CD4-positive, alpha-beta T cell (primary cell): ENCODE results near the gene CXCR6. TPM values are rescaled to one million over a fixed set of nuclear protein-coding genes. Genes with fewer than 3 reads are reported as not detected.

Experiments used
- ATAC-seq: fragments of 200-7000 bp; cut with Tn5 transposase; one replicate; pipeline ENCODE4 v1.10.0; 2022; ENCODE audit warnings: mild to moderate bottlenecking; ENCODE audit not compliant: poor library complexity
- CTCF ChIA-PET: fragments of 350-600 bp; sonication (Branson Sonifier 250); formaldehyde crosslinking; loops from one replicate; lab custom pipeline; 2021; ENCODE audit warnings: antibody characterized with exemption, inconsistent platforms; lab: Charles Lee
- POLR2A ChIA-PET: fragments of 350-600 bp; sonication (Branson Sonifier 250); formaldehyde crosslinking; loops from one replicate; lab custom pipeline; 2021; ENCODE audit warnings: antibody characterized with exemption, inconsistent platforms; lab: Charles Lee
- DNase-seq, 14 experiments: peaks; one replicate each; pipeline ENCODE4 v3.0.0-alpha.2; 2013 to 2020; ENCODE audit warnings: mixed read lengths in 2 of 14
- H3K27ac ChIP-seq, 2 donors: one replicate each; pipeline versions ENCODE4 v1.5.1 to v1.7.0; 2013; ENCODE audit warnings: low read length in 2 of 2, low read depth in 1 of 2, mild to moderate bottlenecking in 1 of 2
- H3K27me3 ChIP-seq, 2 experiments: 1 replicate in 1 of 2; 2 replicates in 1 of 2; pipeline versions ENCODE4 v1.6.1 to v1.7.0; 2013; ENCODE audit warnings: low read length in 2 of 2, control low read depth in 1 of 2, mild to moderate bottlenecking in 1 of 2, moderate library complexity in 1 of 2; ENCODE audit not compliant: insufficient read depth in 2 of 2, control insufficient read depth in 1 of 2
- H3K36me3 ChIP-seq: one replicate; pipeline ENCODE4 v1.6.1; 2013; ENCODE audit warnings: low read length, control low read depth; ENCODE audit not compliant: insufficient read depth
- H3K4me1 ChIP-seq: one replicate; pipeline ENCODE4 v1.6.1; 2013; ENCODE audit warnings: low read length, control low read depth; ENCODE audit not compliant: insufficient read depth
- H3K4me3 ChIP-seq: one replicate; pipeline ENCODE4 v1.5.1; 2013; ENCODE audit warnings: mild to moderate bottlenecking, low read length, moderate library complexity
- H3K9me3 ChIP-seq, 2 experiments: 1 replicate in 1 of 2; 2 replicates in 1 of 2; pipeline versions ENCODE4 v1.6.1 to v1.7.0; 2013; ENCODE audit warnings: low read length in 2 of 2, mild to moderate bottlenecking in 2 of 2, control low read depth in 1 of 2, moderate library complexity in 1 of 2; ENCODE audit not compliant: control insufficient read depth in 1 of 2, insufficient read depth in 1 of 2
- H3K27ac Mint-ChIP-seq: one replicate; pipeline ENCODE4 v1.8.0; 2020; ENCODE audit warnings: mixed read lengths
- H3K27me3 Mint-ChIP-seq: one replicate; pipeline ENCODE4 v1.8.0; 2021; ENCODE audit warnings: mixed read lengths
- H3K36me3 Mint-ChIP-seq: one replicate; pipeline ENCODE4 v1.8.0; 2021; ENCODE audit warnings: low read depth, mixed read lengths
- H3K4me1 Mint-ChIP-seq: one replicate; pipeline ENCODE4 v1.8.0; 2021; ENCODE audit warnings: low read depth, mixed read lengths
- H3K4me3 Mint-ChIP-seq: one replicate; pipeline ENCODE4 v1.8.0; 2020; ENCODE audit warnings: mild to moderate bottlenecking, mixed read lengths
- H3K9me3 Mint-ChIP-seq: one replicate; pipeline ENCODE4 v1.8.0; 2020; ENCODE audit warnings: mixed read lengths
- intact Hi-C, 2 experiments: fragments of 100-400 bp; cut with DNase I in 1 of 2; cut with micrococcal nuclease in 1 of 2; formaldehyde crosslinking; loops; one replicate each; pipeline versions ENCODE4 v1.15.1 to v1.9.0; 2023 to 2025; cut with DNase I, micrococcal nuclease
- total RNA-seq, 174 experiments: library from RNA in 2 of 174; stranded (reverse) in 2 of 174; gene quantifications; one replicate each; pipeline ENCODE4 v1.2.3 and lab custom pipeline; 2021 to 2026
- TF ChIP-seq, protein P1 (sequence below): fragments of 200-600 bp; IDR thresholded peaks from one replicate; pipeline ENCODE4 v1.8.0; 2022; ENCODE audit warnings: antibody characterized with exemption, mild to moderate bottlenecking

Gene CXCR6
- total RNA-seq, 2 experiments from 2014 or later = 1.7 to 2.0 TPM

- Histone ChIP-seq H3K4me3 (no peak overlapping the region), H3K27ac (no peak overlapping the region), H3K27me3 (no peaks in the 10 kb centered on the region), H3K4me1 (peaks cover 87% of the 10 kb centered on the region), H3K9me3 (no peaks in the 10 kb centered on the region), H3K36me3 (peaks cover 55% of the 10 kb centered on the region)
- ChIA-PET POLR2A (interaction anchor here (1.1 kb wide), 1 partner anchor 8 kb away, joined by 3 read pairs; no protein-coding TSS in a partner anchor), CTCF (interaction anchor here (1.0 to 1.5 kb wide), 2 partner anchors 8 to 132 kb away, joined by 4 to 5 read pairs; no protein-coding TSS in a partner anchor)
- no peaks in the 10 kb centered on the region for H3K9me3 Mint-ChIP-seq
- intact Hi-C loops = loop anchor here in 1 of 2 experiments (5.0 kb wide), 1 partner anchor 45 kb away; no protein-coding TSS in a partner anchor
- no peak for ATAC-seq
- no peak overlapping the region for H3K4me3 Mint-ChIP-seq
- no peaks in the 10 kb centered on the region for H3K27me3 Mint-ChIP-seq
- H3K36me3 Mint-ChIP-seq = peaks cover 72% of the 10 kb centered on the region
- DNase-seq = no peak
- H3K27ac Mint-ChIP-seq = peak overlapping the region; percentile 45
- TF ChIP-seq, protein P1, sequence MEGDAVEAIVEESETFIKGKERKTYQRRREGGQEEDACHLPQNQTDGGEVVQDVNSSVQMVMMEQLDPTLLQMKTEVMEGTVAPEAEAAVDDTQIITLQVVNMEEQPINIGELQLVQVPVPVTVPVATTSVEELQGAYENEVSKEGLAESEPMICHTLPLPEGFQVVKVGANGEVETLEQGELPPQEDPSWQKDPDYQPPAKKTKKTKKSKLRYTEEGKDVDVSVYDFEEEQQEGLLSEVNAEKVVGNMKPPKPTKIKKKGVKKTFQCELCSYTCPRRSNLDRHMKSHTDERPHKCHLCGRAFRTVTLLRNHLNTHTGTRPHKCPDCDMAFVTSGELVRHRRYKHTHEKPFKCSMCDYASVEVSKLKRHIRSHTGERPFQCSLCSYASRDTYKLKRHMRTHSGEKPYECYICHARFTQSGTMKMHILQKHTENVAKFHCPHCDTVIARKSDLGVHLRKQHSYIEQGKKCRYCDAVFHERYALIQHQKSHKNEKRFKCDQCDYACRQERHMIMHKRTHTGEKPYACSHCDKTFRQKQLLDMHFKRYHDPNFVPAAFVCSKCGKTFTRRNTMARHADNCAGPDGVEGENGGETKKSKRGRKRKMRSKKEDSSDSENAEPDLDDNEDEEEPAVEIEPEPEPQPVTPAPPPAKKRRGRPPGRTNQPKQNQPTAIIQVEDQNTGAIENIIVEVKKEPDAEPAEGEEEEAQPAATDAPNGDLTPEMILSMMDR = no peak
- H3K4me1 Mint-ChIP-seq = peaks cover 92% of the 10 kb centered on the region
Measured at GRCh38 chr3:45946875-45947274, 3.6 kb downstream of the CXCR6 start.

DNA sequence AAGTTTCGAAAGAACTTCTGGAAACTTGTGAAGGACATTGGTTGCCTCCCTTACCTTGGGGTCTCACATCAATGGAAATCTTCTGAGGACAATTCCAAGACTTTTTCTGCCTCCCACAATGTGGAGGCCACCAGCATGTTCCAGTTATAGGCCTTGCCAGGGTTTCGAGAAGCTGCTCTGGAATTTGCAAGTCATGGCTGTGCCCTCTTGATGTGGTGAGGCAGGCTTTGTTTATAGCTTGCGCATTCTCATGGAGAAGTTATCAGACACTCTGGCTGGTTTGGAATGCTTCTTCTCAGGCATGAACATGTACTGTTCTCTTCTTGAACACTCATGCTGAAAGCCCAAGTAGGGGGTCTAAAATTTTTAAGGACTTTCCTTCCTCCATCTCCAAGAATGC, 4.1 kb downstream of the CXCR6 start:
- Mint-ChIP-seq H3K9me3 (no peaks in the 10 kb centered on the region), H3K4me3 (no peak overlapping the region), H3K27me3 (no peaks in the 10 kb centered on the region), H3K27ac (no peak overlapping the region), H3K4me1 (peaks cover 92% of the 10 kb centered on the region), H3K36me3 (peaks cover 77% of the 10 kb centered on the region)
- ATAC-seq (no peak), DNase-seq (no peak)
- Histone ChIP-seq H3K27ac (no peak overlapping the region), H3K4me3 (no peak overlapping the region), H3K4me1 (peaks cover 87% of the 10 kb centered on the region), H3K9me3 (no peaks in the 10 kb centered on the region), H3K36me3 (peaks cover 60% of the 10 kb centered on the region), H3K27me3 (no peaks in the 10 kb centered on the region)
- CTCF ChIA-PET = interaction anchor here (1.0 to 1.5 kb wide), 2 partner anchors 9 to 132 kb away, joined by 4 to 5 read pairs; no protein-coding TSS in a partner anchor
- TF ChIP-seq, protein P1 = no peak
- POLR2A ChIA-PET = interaction anchor here (1.1 kb wide), 1 partner anchor 9 kb away, joined by 3 read pairs; no protein-coding TSS in a partner anchor
- intact Hi-C loops = loop anchor here in 1 of 2 experiments (5.0 kb wide), 1 partner anchor 45 kb away; no protein-coding TSS in a partner anchor

DNA sequence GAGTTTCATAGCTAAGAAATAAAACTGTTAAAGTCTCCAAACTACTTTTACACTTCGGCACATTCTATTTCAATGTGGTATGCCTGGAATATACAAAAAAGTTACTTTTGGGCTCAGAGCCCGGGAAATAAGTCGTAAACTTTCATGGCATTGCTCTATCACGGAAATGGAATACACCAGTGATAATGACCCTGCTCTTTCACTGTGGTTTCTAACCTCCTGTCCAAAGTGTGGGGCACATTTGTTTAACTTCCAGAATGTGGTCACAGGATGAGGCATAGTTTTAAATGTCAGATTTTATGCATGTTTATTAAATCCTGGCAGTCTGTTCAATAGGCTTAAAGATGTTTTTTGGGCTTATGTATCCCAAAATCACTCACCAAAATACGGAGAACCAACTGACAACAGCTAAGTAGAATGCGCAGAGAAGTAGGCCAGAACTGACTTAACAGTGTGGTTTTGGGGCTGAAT, 5.1 kb downstream of the CXCR6 start:
- Histone ChIP-seq H3K27me3 (no peaks in the 10 kb centered on the region), H3K9me3 (no peaks in the 10 kb centered on the region), H3K27ac (peak overlapping the region in 1 of 2 donors; percentile 79), H3K4me1 (peaks cover 82% of the 10 kb centered on the region), H3K4me3 (no peak overlapping the region), H3K36me3 (peaks cover 70% of the 10 kb centered on the region)
- Mint-ChIP-seq H3K4me3 (no peak overlapping the region), H3K9me3 (no peaks in the 10 kb centered on the region), H3K36me3 (peaks cover 87% of the 10 kb centered on the region), H3K4me1 (peaks cover 83% of the 10 kb centered on the region), H3K27ac (peak overlapping the region; percentile 59), H3K27me3 (no peaks in the 10 kb centered on the region)
- ChIA-PET CTCF (no interaction called here), POLR2A (no interaction called here)
- intact Hi-C loops = loop anchor here in 1 of 2 experiments (5.0 kb wide), 1 partner anchor 44 kb away; no protein-coding TSS in a partner anchor
- DNase-seq = no peak
- TF ChIP-seq, protein P1 = no peak
- no peak for ATAC-seq
